ENCODE data around the gene GATAD2A.

DNA sequence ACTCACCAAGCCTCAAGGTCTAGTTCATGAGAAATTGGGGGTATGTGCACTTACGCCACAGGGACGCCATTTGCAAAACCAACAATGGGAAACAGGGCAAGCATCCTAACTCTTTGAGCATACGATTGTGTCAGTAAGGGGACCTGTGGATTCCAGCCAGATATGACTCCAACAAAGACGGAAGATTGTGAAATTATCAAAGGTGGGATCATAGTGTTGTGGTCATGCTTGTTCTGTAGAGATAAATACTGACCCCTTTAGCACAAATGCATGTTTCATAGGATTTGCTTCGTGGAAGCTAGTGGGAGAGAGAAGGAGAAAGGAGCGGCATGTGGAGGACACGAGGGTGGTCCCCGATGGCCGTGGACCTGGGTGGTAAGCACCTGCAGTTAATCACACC is 37.8 kb downstream of the GATAD2A start:
- TF ChIP-seq, protein P1, sequence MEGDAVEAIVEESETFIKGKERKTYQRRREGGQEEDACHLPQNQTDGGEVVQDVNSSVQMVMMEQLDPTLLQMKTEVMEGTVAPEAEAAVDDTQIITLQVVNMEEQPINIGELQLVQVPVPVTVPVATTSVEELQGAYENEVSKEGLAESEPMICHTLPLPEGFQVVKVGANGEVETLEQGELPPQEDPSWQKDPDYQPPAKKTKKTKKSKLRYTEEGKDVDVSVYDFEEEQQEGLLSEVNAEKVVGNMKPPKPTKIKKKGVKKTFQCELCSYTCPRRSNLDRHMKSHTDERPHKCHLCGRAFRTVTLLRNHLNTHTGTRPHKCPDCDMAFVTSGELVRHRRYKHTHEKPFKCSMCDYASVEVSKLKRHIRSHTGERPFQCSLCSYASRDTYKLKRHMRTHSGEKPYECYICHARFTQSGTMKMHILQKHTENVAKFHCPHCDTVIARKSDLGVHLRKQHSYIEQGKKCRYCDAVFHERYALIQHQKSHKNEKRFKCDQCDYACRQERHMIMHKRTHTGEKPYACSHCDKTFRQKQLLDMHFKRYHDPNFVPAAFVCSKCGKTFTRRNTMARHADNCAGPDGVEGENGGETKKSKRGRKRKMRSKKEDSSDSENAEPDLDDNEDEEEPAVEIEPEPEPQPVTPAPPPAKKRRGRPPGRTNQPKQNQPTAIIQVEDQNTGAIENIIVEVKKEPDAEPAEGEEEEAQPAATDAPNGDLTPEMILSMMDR (IDR thresholded peaks at IDR 0.05), result no peak
- no peak for TF ChIP-seq POLR2A (IDR thresholded peaks at IDR 0.05)

Measured in stomach (tissue), 4 donors.